ENCODE results near the gene KLF13. TPM values are rescaled to one million over a fixed set of nuclear protein-coding genes. Genes with fewer than 3 reads are reported as not detected.

The KLF13 gene
- total and polyA plus RNA-seq, 7 donors = 18.7 to 71.9 (median 25.0) TPM

DNA sequence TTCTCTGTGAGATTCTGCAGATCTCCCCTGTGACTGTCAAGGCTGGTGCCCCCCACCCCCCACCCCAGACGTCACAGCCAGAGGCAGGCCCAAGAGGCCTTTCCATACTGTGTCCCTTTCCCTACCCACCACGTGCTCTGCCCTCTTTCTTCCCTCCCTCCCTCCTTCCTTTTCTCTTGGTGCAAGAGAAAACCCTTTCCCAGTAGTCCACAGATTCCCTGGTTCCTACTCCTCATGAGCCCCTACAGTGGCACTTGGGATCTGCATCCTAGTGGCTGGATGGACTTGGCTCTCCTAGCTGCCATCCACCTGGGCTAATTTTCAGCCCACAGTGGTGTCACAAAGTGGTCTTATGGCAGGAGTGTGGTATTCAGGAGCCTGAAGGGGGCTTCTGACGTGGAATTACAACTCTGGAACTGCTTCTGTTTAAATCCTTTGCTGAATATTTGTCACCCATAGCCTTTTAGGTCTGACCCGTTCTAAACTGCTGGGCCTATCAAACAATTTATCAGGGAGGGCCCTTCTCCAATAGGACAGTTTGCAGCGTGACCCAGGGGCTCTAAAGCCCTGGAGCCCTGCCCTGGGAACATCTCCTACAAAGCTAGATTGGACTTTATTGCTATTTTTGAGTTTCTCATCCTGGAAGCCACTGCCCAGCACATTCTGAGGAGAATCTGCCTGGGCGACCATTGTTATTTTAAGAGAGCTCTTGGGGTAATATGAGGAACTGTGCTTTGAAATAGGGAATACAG is 35.3 kb downstream of the KLF13 start:
- H3K36me3 ChIP-seq = no peaks in the 10 kb centered on the region
- peak overlapping the region; percentile 49 to 92 (median 59) for H3K27ac ChIP-seq
- H3K4me1 ChIP-seq = peaks cover 0 to 85% (median 80%) of the 10 kb centered on the region in 4 donors
- no peaks in the 10 kb centered on the region for H3K9me3 ChIP-seq
- no peak for TF ChIP-seq CTCF (IDR thresholded peaks at IDR 0.05)
- no peak for TF ChIP-seq POLR2AphosphoS5 (IDR thresholded peaks at IDR 0.05)
- no peak for TF ChIP-seq EP300 (IDR thresholded peaks at IDR 0.05)
- no peak for TF ChIP-seq POLR2A (IDR thresholded peaks at IDR 0.05)
- H3K4me3 ChIP-seq = no peak overlapping the region
- 40 to 43% methylated on average over 6 of the region's 6 CpGs for WGBS, 2 donors
- DNase-seq = no peak
- no peaks in the 10 kb centered on the region for H3K27me3 ChIP-seq
- intact Hi-C loops (cut with DNase I) = no loop called here

- TF ChIP-seq CTCF (IDR thresholded peaks at IDR 0.05) (no peak), POLR2AphosphoS5 (IDR thresholded peaks at IDR 0.05) (no peak), POLR2A (IDR thresholded peaks at IDR 0.05) (no peak), EP300 (IDR thresholded peaks at IDR 0.05) (no peak)
- H3K27me3 ChIP-seq = no peaks in the 10 kb centered on the region
- intact Hi-C loops (cut with DNase I) = no loop called here
- H3K36me3 ChIP-seq = no peaks in the 10 kb centered on the region
- H3K4me1 ChIP-seq = peaks cover 0 to 84% (median 82%) of the 10 kb centered on the region in 4 donors
- H3K4me3 ChIP-seq = no peak overlapping the region
- DNase-seq = no peak
- 68 to 71% methylated on average over 5 of the region's 5 CpGs for WGBS, 2 donors
- no peaks in the 10 kb centered on the region for H3K9me3 ChIP-seq
- peak overlapping the region in 3 of 4 donors; percentile 49 to 92 (median 63) for H3K27ac ChIP-seq
These were observed 36.3 kb downstream of the KLF13 start for GRCh38 chr15:31362886-31363285.

DNA sequence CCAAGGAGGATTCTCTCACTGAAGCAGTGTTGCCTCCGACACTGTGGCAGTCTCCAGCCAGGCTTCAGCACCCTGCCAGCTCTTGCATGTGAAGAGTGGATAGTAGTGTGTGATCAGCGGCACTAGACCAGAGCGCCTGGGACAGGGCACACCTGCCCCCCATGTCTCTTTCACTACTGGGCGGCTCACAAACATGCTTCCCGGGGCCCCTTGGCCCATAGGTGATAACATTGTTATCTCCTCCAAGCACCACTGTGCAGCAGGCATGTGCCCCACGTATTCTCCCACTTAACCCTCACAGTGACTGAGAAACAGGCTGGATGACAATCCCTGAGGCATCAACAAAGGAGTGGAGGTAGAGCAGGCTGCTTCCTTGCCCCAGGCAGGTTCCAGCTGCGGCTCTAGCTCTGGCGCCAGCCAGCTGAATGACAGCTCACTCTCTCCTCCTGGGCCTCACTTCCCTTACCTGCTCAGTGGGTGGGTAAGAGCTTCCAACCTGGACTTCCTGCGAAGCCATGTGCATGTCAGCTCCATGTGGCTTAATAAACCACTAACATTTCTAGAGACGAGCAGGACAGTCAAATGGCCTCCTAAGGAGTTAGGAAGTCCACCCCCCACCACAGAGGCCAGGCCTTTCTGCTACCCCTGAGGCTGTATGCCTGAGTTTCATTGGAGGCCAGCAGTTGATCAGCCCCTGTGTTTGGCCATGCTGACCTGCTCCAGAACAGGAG is 37.8 kb downstream of the KLF13 start:
- Histone ChIP-seq H3K4me1 (peaks cover 0 to 81% (median 72%) of the 10 kb centered on the region in 4 donors), H3K27me3 (no peaks in the 10 kb centered on the region), H3K9me3 (no peaks in the 10 kb centered on the region), H3K4me3 (no peak overlapping the region), H3K27ac (peak overlapping the region; percentile 81 to 92 (median 84)), H3K36me3 (no peaks in the 10 kb centered on the region)
- TF ChIP-seq EP300 (IDR thresholded peaks at IDR 0.05) = no peak
- no peak for TF ChIP-seq POLR2AphosphoS5 (IDR thresholded peaks at IDR 0.05)
- no peak for TF ChIP-seq CTCF (IDR thresholded peaks at IDR 0.05)
- no peak for TF ChIP-seq POLR2A (IDR thresholded peaks at IDR 0.05)
- DNase-seq = no peak
- intact Hi-C loops (cut with DNase I) = loop anchor here (1.0 to 5.0 kb wide), 2 partner anchors 37 to 73 kb away; no protein-coding TSS in a partner anchor
- 54 to 62% methylated on average over 10 of the region's 10 CpGs for WGBS, 2 donors

DNA sequence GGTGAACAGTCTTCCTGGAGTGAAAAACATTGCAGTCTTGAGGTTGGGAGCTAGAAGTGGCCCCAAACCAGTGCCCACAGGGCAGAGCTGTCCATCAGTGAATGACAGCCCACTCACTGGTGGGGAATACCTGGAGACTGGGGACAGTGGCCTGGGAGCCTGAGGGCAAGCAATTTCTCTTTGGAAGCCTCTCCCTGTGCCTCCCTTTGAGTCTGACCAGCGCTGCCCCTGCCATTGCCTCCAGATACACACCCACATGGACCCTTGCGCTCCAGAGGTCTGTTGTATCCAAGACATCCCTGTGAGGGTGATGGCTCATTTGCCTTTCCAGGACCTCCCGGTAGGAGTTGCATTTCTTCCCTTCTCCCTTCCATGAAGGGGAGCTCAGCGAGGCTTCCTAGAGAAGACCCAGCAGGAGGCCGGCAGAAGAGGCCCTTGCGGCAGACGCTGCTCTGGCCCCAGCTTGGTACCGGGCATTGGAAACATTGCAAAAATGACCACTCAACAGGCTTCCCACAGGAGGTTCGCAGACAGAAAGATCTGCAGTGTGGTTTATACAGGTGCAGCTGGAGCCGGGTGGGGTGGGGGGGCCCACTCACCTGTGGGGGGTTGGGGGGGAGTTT is 38.5 kb downstream of the KLF13 start:
- DNase-seq = no peak
- no peaks in the 10 kb centered on the region for H3K36me3 ChIP-seq
- peaks cover 0 to 75% (median 66%) of the 10 kb centered on the region in 4 donors for H3K4me1 ChIP-seq
- intact Hi-C loops (cut with DNase I) = loop anchor here (1.0 to 5.0 kb wide), 2 partner anchors 38 to 72 kb away; no protein-coding TSS in a partner anchor
- H3K27me3 ChIP-seq = no peaks in the 10 kb centered on the region
- H3K27ac ChIP-seq = peak overlapping the region; percentile 81 to 92 (median 84)
- H3K4me3 ChIP-seq = peak overlapping the region in 3 of 4 donors; percentile 9 to 44 (median 17)
- WGBS, 2 donors = 73% methylated on average over 10 of the region's 10 CpGs
- TF ChIP-seq CTCF (IDR thresholded peaks at IDR 0.05) (no peak), POLR2AphosphoS5 (IDR thresholded peaks at IDR 0.05) (no peak), POLR2A (IDR thresholded peaks at IDR 0.05) (no peak), EP300 (IDR thresholded peaks at IDR 0.05) (no peak)
- no peaks in the 10 kb centered on the region for H3K9me3 ChIP-seq

Data from sigmoid colon (tissue), 7 donors.